Loucy (cell line): ENCODE measurements around the gene PTER.

Experiments
- EZH2phosphoT487 ChIP-seq: fragments of 200-600 bp; IDR thresholded peaks from 2 replicates; pipeline ENCODE4 v1.6.1; 2018; ENCODE audit warnings: antibody characterized with exemption, mild to moderate bottlenecking, moderate library complexity, borderline replicate concordance
- TF ChIP-seq, protein P1 (sequence below): fragments of 200-600 bp; sonication (generic); conservative IDR thresholded peaks from 2 replicates; pipeline ENCODE4 v1.5.1; 2014; ENCODE audit warnings: mild to moderate bottlenecking, antibody characterized with exemption, low read length

DNA sequence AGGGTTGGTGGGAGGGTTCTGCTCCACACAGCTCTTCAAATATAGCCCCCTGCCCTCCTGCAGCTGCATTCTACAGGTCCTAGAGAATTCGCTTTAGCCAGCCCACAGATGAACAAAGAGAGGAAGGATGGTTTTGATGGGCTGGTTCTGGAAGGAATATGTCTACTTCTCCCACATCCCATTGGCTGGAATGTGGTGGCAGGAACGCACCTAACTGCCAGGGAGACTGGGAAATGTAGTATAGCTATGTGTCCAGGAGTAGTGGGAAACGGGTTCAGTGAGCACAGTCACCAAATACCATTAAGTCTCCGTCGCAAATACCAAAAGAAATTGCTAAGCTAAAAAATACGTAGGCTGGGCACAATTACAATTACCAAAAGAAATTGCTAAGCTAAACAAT lies 7.3 kb upstream of the PTER start:
- TF ChIP-seq, protein P1, sequence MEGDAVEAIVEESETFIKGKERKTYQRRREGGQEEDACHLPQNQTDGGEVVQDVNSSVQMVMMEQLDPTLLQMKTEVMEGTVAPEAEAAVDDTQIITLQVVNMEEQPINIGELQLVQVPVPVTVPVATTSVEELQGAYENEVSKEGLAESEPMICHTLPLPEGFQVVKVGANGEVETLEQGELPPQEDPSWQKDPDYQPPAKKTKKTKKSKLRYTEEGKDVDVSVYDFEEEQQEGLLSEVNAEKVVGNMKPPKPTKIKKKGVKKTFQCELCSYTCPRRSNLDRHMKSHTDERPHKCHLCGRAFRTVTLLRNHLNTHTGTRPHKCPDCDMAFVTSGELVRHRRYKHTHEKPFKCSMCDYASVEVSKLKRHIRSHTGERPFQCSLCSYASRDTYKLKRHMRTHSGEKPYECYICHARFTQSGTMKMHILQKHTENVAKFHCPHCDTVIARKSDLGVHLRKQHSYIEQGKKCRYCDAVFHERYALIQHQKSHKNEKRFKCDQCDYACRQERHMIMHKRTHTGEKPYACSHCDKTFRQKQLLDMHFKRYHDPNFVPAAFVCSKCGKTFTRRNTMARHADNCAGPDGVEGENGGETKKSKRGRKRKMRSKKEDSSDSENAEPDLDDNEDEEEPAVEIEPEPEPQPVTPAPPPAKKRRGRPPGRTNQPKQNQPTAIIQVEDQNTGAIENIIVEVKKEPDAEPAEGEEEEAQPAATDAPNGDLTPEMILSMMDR: no peak
- no peak for TF ChIP-seq EZH2phosphoT487
